Gastrocnemius medialis (tissue), 4 donors: ENCODE results near the gene CALML4. TPM values are rescaled to one million over a fixed set of nuclear protein-coding genes. Genes with fewer than 3 reads are reported as not detected.

Experiments used
- ATAC-seq, 2 donors: fragments of 150-250 bp; one replicate each; pipeline ENCODE4 v1.9.1; 2016
- DNase-seq, 2 donors: peaks; one replicate each; pipeline ENCODE4 v3.0.0-alpha.2; 2019
- H3K27ac ChIP-seq, 4 donors: fragments of 200-600 bp; sonication (generic); 1 replicate in 1 of 4; 2 replicates in 3 of 4; pipeline ENCODE4 v1.5.1; 2016 to 2018; ENCODE audit warnings: mild to moderate bottlenecking in 2 of 4, moderate library complexity in 1 of 4
- H3K27me3 ChIP-seq, 3 donors: fragments of 200-600 bp; sonication (generic) in 2 of 3; 1 replicate in 1 of 3; 2 replicates in 2 of 3; pipeline versions ENCODE4 v1.5.1 to v1.6.0; 2016 to 2019; ENCODE audit warnings: mild to moderate bottlenecking in 1 of 3, moderate library complexity in 1 of 3
- H3K36me3 ChIP-seq, 2 donors: fragments of 200-600 bp; sonication (generic) in 1 of 2; one replicate each; pipeline ENCODE4 v1.5.1; 2017 to 2018
- H3K4me1 ChIP-seq, 2 donors: fragments of 200-600 bp; sonication (generic) in 1 of 2; one replicate each; pipeline ENCODE4 v1.5.1; 2016 to 2017; ENCODE audit warnings: mild to moderate bottlenecking in 2 of 2
- H3K4me3 ChIP-seq, 4 donors: fragments of 200-600 bp; sonication (generic) in 3 of 4; 1 replicate in 1 of 4; 2 replicates in 3 of 4; pipeline ENCODE4 v1.5.1; 2016 to 2019; ENCODE audit warnings: mild to moderate bottlenecking in 2 of 4
- H3K9me3 ChIP-seq, 3 donors: fragments of 200-600 bp; sonication (generic) in 2 of 3; 1 replicate in 1 of 3; 2 replicates in 2 of 3; pipeline ENCODE4 v1.5.1; 2016 to 2019
- CTCF ChIP-seq, 5 experiments: fragments of 450-650 bp in 3 of 5; fragments of 200-600 bp in 2 of 5; sonication (generic) in 2 of 5; IDR thresholded peaks in 4 of 5; conservative IDR thresholded peaks in 1 of 5; 1 replicate in 4 of 5; 2 replicates in 1 of 5; pipeline ENCODE4 v1.5.1; 2016 to 2019; ENCODE audit warnings: antibody characterized with exemption in 5 of 5, mild to moderate bottlenecking in 3 of 5, moderate library complexity in 3 of 5
- POLR2A ChIP-seq, 2 donors: fragments of 450-650 bp; IDR thresholded peaks; one replicate each; pipeline ENCODE4 v1.6.1; 2017; ENCODE audit warnings: antibody characterized with exemption in 2 of 2, mild to moderate bottlenecking in 2 of 2, moderate library complexity in 2 of 2
- in situ Hi-C, 4 donors: fragments of 200-750 bp; cut with MboI; loops; one replicate each; pipeline versions ENCODE4 v1.15.0 to v1.8.0; 2017; ENCODE audit warnings: low sequenced_read_pairs in 4 of 4
- intact Hi-C: fragments of 100-400 bp; cut with DNase I; formaldehyde crosslinking; loops from one replicate; pipeline ENCODE4 v1.15.1; 2023; ENCODE audit warnings: low total_unique reads
- total RNA-seq, 4 donors: library from RNA; depleted of rRNA; stranded (reverse); fragments of >200 nt; gene quantifications; one replicate each; pipeline versions ENCODE4 v1.1.0 to v1.2.3, GENCODE V29; 2016

Gene CALML4
- total RNA-seq, 4 donors from 2014 or later: 0.66 to 2.4 (median 1.5) TPM

GRCh38 chr15:68208636-68209240 is 3.6 kb upstream of the CALML4 start:
- no peaks in the 10 kb centered on the region for H3K9me3 ChIP-seq
- H3K4me1 ChIP-seq: peaks cover 27 to 28% of the 10 kb centered on the region in 2 donors
- in situ Hi-C loops (no loop called here), intact Hi-C loops (no loop called here)
- DNase-seq (no peak), ATAC-seq (no peak)
- H3K27ac ChIP-seq: no peak overlapping the region
- H3K36me3 ChIP-seq: no peaks in the 10 kb centered on the region
- H3K27me3 ChIP-seq: no peaks in the 10 kb centered on the region
- no peak overlapping the region for H3K4me3 ChIP-seq
- TF ChIP-seq POLR2A (IDR thresholded peaks at IDR 0.05) (no peak), CTCF (IDR thresholded peaks at IDR 0.05 in 4 of 5, conservative IDR thresholded peaks at IDR 0.05 in 1 of 5) (no peak)

GRCh38 chr15:68208136-68208535 is 3.0 kb upstream of the CALML4 start:
- no peak for TF ChIP-seq CTCF (IDR thresholded peaks at IDR 0.05 in 4 of 5, conservative IDR thresholded peaks at IDR 0.05 in 1 of 5)
- TF ChIP-seq POLR2A (IDR thresholded peaks at IDR 0.05): no peak
- DNase-seq (no peak), ATAC-seq (no peak)
- Histone ChIP-seq H3K27me3 (no peaks in the 10 kb centered on the region), H3K36me3 (no peaks in the 10 kb centered on the region), H3K9me3 (no peaks in the 10 kb centered on the region), H3K4me1 (peaks cover 29 to 31% of the 10 kb centered on the region in 2 donors), H3K27ac (no peak overlapping the region), H3K4me3 (no peak overlapping the region)
- in situ Hi-C loops (no loop called here), intact Hi-C loops (no loop called here)

- ATAC-seq (no peak), DNase-seq (no peak)
- in situ Hi-C loops: no loop called here
- H3K27me3 ChIP-seq: no peaks in the 10 kb centered on the region
- peaks cover 31 to 34% of the 10 kb centered on the region in 2 donors for H3K4me1 ChIP-seq
- H3K9me3 ChIP-seq: no peaks in the 10 kb centered on the region
- intact Hi-C loops: no loop called here
- TF ChIP-seq CTCF (IDR thresholded peaks at IDR 0.05 in 4 of 5, conservative IDR thresholded peaks at IDR 0.05 in 1 of 5) (no peak), POLR2A (IDR thresholded peaks at IDR 0.05) (no peak)
- no peak overlapping the region for H3K4me3 ChIP-seq
- no peaks in the 10 kb centered on the region for H3K36me3 ChIP-seq
- no peak overlapping the region for H3K27ac ChIP-seq
Observed at GRCh38 chr15:68207176-68207935, 2.2 kb upstream of the CALML4 start.

GRCh38 chr15:68206711-68207151 is 1.6 kb upstream of the CALML4 start:
- H3K27ac ChIP-seq: no peak overlapping the region
- DNase-seq (no peak), ATAC-seq (no peak)
- H3K4me1 ChIP-seq: peaks cover 31 to 34% of the 10 kb centered on the region in 2 donors
- no peaks in the 10 kb centered on the region for H3K36me3 ChIP-seq
- TF ChIP-seq CTCF (IDR thresholded peaks at IDR 0.05 in 4 of 5, conservative IDR thresholded peaks at IDR 0.05 in 1 of 5) (no peak), POLR2A (IDR thresholded peaks at IDR 0.05) (no peak)
- in situ Hi-C loops: no loop called here
- H3K27me3 ChIP-seq: no peaks in the 10 kb centered on the region
- H3K4me3 ChIP-seq: no peak overlapping the region
- intact Hi-C loops: no loop called here
- H3K9me3 ChIP-seq: no peaks in the 10 kb centered on the region
